WI38 (cell line): ENCODE data around the gene GAL.

ENCODE experiments used
- H3K4me3 ChIP-seq: 2 replicates; pipeline ENCODE4 v1.5.1; 2011; ENCODE audit warnings: low read depth, mild to moderate bottlenecking, control low read depth, low read length
- CTCF ChIP-seq: IDR thresholded peaks from 2 replicates; pipeline ENCODE4 v1.5.1; 2012; ENCODE audit warnings: low read depth, mild to moderate bottlenecking, control low read depth, low read length

GAL gene

GRCh38 chr11:68698993-68699392, 14.6 kb downstream of the GAL start:
- H3K4me3 ChIP-seq: no peak overlapping the region
- no peak for TF ChIP-seq CTCF

GRCh38 chr11:68704887-68705286, 20.5 kb downstream of the GAL start:
- no peak overlapping the region for H3K4me3 ChIP-seq
- no peak for TF ChIP-seq CTCF

DNA sequence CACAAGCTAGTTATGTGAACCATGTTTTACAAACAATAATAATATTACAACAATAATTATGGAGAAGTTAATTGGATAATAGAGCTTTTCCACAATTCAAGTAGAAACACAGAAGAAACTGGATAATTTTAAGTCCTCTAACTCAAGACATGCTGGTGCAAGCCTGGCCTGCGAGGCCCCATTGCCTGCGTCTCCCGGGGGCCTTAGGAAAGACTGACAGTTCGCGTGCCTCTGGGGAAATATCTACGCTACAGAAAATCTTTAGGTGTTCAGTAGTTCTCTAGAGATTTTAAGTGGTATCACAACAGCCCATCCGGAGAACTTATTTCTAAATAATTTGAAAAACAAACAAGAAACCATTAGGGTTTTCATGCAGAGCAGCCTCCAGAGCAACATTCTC, 23.2 kb downstream of the GAL start:
- no peak for TF ChIP-seq CTCF
- no peak overlapping the region for H3K4me3 ChIP-seq

DNA sequence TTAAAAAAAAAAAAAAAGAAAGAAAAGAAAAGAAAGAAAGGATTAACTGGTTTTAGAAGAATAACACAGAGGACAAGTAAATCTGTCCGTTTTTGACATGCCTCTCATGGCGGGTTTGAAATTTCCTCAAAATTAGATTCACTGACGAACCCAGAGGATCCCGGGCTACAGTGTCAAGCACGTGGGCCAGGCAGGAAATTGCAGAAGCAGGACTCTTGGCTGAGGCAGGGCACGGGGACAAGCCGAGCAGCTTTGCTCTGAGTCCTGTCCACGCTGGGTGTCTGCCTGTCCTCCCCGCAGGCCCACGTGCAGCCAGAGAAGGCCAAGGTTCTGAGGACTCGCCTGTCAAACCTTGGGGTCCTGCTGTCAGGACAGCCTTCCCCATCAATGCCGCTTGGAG, 24.7 kb downstream of the GAL start:
- no peak overlapping the region for H3K4me3 ChIP-seq
- TF ChIP-seq CTCF: no peak

DNA sequence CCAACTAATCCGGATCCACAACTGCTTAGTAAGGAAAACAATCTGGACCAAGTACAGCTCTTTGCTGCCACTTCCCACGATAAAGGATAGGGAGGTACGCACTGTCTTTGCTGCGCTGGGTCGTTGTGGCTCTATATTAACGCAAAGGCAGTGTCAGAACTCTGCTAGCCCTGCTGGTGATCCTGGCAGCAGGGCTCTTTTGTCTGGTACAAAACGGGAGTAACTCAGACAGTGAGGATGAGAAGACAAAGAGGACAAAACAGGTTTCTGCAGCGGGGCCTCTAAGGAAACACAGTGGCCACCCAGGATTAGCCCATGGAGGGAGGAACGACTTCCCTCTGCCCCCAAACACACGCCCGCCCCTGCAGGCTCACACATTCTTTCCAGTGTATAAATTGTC, 26.1 kb downstream of the GAL start:
- no peak for TF ChIP-seq CTCF
- no peak overlapping the region for H3K4me3 ChIP-seq

GRCh38 chr11:68711114-68711513, 26.8 kb downstream of the GAL start:
- no peak for TF ChIP-seq CTCF
- no peak overlapping the region for H3K4me3 ChIP-seq

DNA sequence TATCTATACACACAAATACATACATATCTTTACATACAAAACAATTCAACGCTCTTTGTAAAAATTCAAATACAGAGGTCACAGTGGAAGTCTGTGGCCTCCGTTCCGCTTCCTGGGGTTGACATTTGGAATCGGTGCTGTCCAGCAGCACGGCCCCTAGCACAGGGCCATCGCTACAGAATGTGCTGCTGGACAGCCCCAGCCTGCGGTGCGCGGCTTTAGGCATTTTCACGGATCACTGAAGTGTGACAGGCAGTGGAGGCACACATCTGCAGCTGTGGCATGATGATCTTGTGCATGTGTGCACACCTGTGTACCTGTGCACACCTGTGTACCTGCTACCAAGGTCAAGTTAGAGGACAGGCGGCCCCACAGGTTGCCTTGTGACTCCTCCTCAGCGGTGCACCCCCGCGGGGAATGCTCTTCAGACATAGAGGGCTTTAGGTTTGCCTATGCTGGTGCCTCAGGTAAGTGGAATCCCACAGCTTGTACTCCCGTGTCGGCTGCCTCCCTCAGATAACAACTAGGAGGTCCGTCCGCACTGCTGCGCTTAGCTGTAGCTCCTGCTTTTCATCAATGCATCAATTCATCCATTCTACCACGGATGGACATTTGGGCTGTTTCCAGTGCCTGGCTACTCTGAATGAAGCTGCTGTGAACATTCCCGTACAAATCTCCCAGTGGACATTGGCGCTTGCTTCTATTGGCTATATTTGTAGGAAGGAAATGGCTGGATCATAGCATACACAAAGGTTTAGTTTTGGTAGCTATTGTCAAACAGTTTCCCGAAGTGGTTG, 29.9 kb downstream of the GAL start:
- no peak for TF ChIP-seq CTCF
- no peak overlapping the region for H3K4me3 ChIP-seq
